Keratinocyte (primary cell): ENCODE data around the gene TIMM10. TPM values are rescaled to one million over a fixed set of nuclear protein-coding genes. Genes with fewer than 3 reads are reported as not detected.

Source experiments
- DNase-seq: peaks from one replicate; pipeline ENCODE4 v3.0.0-alpha.2; 2011; ENCODE audit warnings: low read depth, missing footprints, low spot score
- FAIRE-seq: peaks from 2 replicates; lab custom pipeline; 2011; peaks lifted over from hg19 to GRCh38; lab: Jason Lieb, UNC
- H2AFZ ChIP-seq: 2 replicates; pipeline ENCODE4 v1.6.0; 2012; ENCODE audit warnings: low read length, control low read depth, inconsistent platforms; ENCODE audit not compliant: control insufficient read depth
- H3K27ac ChIP-seq: 2 replicates; pipeline ENCODE4 v1.5.1; 2011; ENCODE audit warnings: low read length; ENCODE audit not compliant: control insufficient read depth, insufficient read depth
- H3K27me3 ChIP-seq: 3 replicates; pipeline ENCODE4 v1.6.0; 2011; ENCODE audit warnings: low read length; ENCODE audit not compliant: control insufficient read depth, insufficient read depth; ENCODE audit errors: extremely low read depth
- H3K36me3 ChIP-seq, 2 experiments: 2 replicates in 1 of 2; 3 replicates in 1 of 2; pipeline ENCODE4 v1.5.1; 2011; ENCODE audit warnings: low read length in 2 of 2, mild to moderate bottlenecking in 1 of 2; ENCODE audit not compliant: control insufficient read depth in 2 of 2, insufficient read depth in 2 of 2; ENCODE audit errors: extremely low read depth in 1 of 2
- H3K4me1 ChIP-seq: 3 replicates; pipeline ENCODE4 v1.5.1; 2011; ENCODE audit warnings: low read length; ENCODE audit not compliant: control insufficient read depth, insufficient read depth; ENCODE audit errors: extremely low read depth
- H3K4me2 ChIP-seq: 3 replicates; pipeline ENCODE4 v1.6.0; 2011; ENCODE audit warnings: low read depth, low read length; ENCODE audit not compliant: control insufficient read depth, insufficient read depth; ENCODE audit errors: extremely low read depth
- H3K4me3 ChIP-seq, 3 experiments: fragments of 200-600 bp in 1 of 3; sonication (generic) in 1 of 3; 2 replicates in 2 of 3; 3 replicates in 1 of 3; pipeline ENCODE4 v1.5.1; 2011 to 2016; ENCODE audit warnings: low read length in 3 of 3, mild to moderate bottlenecking in 3 of 3, control low read depth in 2 of 3, inconsistent platforms in 1 of 3, low read depth in 1 of 3, mixed read lengths in 1 of 3, mixed run types in 1 of 3, moderate library complexity in 1 of 3; ENCODE audit not compliant: control insufficient read depth in 2 of 3, insufficient read depth in 2 of 3; ENCODE audit errors: extremely low read depth in 1 of 3
- H3K79me2 ChIP-seq: 2 replicates; pipeline ENCODE4 v1.6.0; 2012; ENCODE audit warnings: low read length; ENCODE audit not compliant: control insufficient read depth, insufficient read depth
- H3K9ac ChIP-seq: 3 replicates; pipeline ENCODE4 v1.6.0; 2011; ENCODE audit warnings: low read length; ENCODE audit not compliant: control insufficient read depth, insufficient read depth; ENCODE audit errors: extremely low read depth
- H3K9me1 ChIP-seq: 3 replicates; pipeline ENCODE4 v1.6.0; 2011; ENCODE audit warnings: low read length; ENCODE audit not compliant: control insufficient read depth, insufficient read depth; ENCODE audit errors: extremely low read depth
- H3K9me3 ChIP-seq: 2 replicates; pipeline ENCODE4 v1.5.1; 2012; ENCODE audit warnings: low read depth, low read length; ENCODE audit not compliant: control insufficient read depth
- H4K20me1 ChIP-seq: 3 replicates; pipeline ENCODE4 v1.6.0; 2011; ENCODE audit warnings: low read length; ENCODE audit not compliant: control insufficient read depth, insufficient read depth; ENCODE audit errors: extremely low read depth
- EZH2 ChIP-seq: IDR thresholded peaks from one replicate; pipeline ENCODE4 v1.6.1; 2012; ENCODE audit warnings: inconsistent platforms, mild to moderate bottlenecking, low read length, moderate library complexity
- dilution Hi-C: fragments of 300-500 bp; cut with MboI; formaldehyde crosslinking; loops from one replicate; pipeline ENCODE4 v1.7.0; 2020; ENCODE audit warnings: low sequenced_read_pairs; ENCODE audit not compliant: extremely low pct_ligation_motif_present
- polyA plus RNA-seq, 5 experiments: library from polyadenylated mRNA; depleted of rRNA in 3 of 5; stranded (reverse) in 3 of 5; stranded (forward) in 1 of 5; unstranded in 1 of 5; fragments of >200 nt; gene quantifications; 1 replicate in 1 of 5; 2 replicates in 3 of 5; 3 replicates in 1 of 5; pipeline versions ENCODE4 v1.2.1 to v1.2.3, GENCODE V29; 2011 to 2012; ENCODE audit warnings: missing spikeins in 2 of 5, low read depth in 1 of 5, low replicate concordance in 1 of 5
- TF ChIP-seq, protein P1 (sequence below), 3 experiments: IDR thresholded peaks in 1 of 3; conservative IDR thresholded peaks in 1 of 3; optimal IDR thresholded peaks in 1 of 3; 2 replicates in 2 of 3; 3 replicates in 1 of 3; pipeline versions ENCODE3 to v1.5.1; 2011; ENCODE audit warnings: low read length in 3 of 3, mild to moderate bottlenecking in 3 of 3, moderate library complexity in 2 of 3, control low read depth in 1 of 3, inconsistent platforms in 1 of 3; ENCODE audit not compliant: insufficient read depth in 2 of 3; ENCODE audit errors: extremely low read depth in 1 of 3

Gene TIMM10
- polyA plus RNA-seq, 1 donor (not counting 4 experiments of a cell fraction or from before 2014, with no cell fraction given), result 92.2 TPM

DNA sequence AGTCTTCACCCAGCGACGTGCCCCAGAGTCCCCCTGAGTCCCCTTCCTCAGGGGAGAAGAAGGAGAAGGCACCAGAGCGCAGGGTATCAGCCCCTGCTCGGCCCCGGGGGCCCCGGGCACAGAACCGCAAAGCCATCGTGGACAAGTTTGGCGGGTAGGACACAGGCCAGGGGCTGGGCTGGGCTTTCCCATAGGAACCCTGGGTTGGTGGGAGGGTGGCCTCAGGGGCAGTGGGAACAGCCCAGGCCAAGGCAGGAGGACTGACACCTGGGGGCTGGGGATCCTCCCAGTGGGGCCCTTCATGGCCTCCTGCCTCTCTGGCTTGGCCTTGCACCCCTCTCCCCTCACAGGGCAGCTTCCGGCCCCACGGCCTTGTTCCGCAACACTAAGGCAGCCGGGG is 15.3 kb upstream of the TIMM10 start:
- dilution Hi-C loops, result no loop called here
- Histone ChIP-seq H3K27ac (no peak overlapping the region), H4K20me1 (no peaks in the 10 kb centered on the region), H3K9me1 (no peaks in the 10 kb centered on the region), H3K9ac (no peak overlapping the region), H3K36me3 (peaks cover 0 to 13% of the 10 kb centered on the region in 2 experiments), H2AFZ (no peak overlapping the region), H3K9me3 (no peaks in the 10 kb centered on the region), H3K27me3 (peaks cover 4% of the 10 kb centered on the region), H3K79me2 (no peaks in the 10 kb centered on the region), H3K4me3 (no peak overlapping the region), H3K4me1 (peaks cover 9% of the 10 kb centered on the region), H3K4me2 (no peak overlapping the region)
- TF ChIP-seq, protein P1, sequence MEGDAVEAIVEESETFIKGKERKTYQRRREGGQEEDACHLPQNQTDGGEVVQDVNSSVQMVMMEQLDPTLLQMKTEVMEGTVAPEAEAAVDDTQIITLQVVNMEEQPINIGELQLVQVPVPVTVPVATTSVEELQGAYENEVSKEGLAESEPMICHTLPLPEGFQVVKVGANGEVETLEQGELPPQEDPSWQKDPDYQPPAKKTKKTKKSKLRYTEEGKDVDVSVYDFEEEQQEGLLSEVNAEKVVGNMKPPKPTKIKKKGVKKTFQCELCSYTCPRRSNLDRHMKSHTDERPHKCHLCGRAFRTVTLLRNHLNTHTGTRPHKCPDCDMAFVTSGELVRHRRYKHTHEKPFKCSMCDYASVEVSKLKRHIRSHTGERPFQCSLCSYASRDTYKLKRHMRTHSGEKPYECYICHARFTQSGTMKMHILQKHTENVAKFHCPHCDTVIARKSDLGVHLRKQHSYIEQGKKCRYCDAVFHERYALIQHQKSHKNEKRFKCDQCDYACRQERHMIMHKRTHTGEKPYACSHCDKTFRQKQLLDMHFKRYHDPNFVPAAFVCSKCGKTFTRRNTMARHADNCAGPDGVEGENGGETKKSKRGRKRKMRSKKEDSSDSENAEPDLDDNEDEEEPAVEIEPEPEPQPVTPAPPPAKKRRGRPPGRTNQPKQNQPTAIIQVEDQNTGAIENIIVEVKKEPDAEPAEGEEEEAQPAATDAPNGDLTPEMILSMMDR (optimal IDR thresholded peaks at IDR 0.05 in 1 of 3, IDR thresholded peaks at IDR 0.05 in 1 of 3, conservative IDR thresholded peaks at IDR 0.05 in 1 of 3; ENCODE audit: extremely low read depth in 1 of 3, insufficient read depth in 2 of 3, low read length in 3 of 3), result no peak
- no peak for TF ChIP-seq EZH2
- no peak for FAIRE-seq
- DNase-seq, result no peak

DNA sequence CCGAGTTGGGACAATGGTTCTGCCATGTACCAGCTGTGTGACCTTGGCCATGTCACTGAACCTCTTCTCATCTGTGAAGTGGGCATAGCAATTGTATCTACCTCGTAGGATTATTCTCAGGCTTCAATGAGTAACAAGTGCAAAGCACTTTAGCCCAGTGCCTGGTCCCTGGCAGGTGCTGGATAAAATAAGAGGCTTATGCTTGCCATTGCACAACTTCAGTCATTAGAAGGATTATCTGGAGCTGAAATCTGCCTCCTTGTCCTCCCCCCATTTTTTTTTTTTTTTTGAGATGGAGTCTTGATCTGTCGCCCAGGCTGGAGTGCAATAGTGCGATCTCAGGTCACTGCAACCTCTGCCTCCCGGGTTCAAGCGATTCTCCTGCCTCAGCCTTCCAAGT is 14.0 kb upstream of the TIMM10 start:
- Histone ChIP-seq H3K27me3 (peaks cover 4% of the 10 kb centered on the region), H4K20me1 (no peaks in the 10 kb centered on the region), H2AFZ (no peak overlapping the region), H3K4me1 (peaks cover 9% of the 10 kb centered on the region), H3K9me3 (no peaks in the 10 kb centered on the region), H3K27ac (no peak overlapping the region), H3K9me1 (no peaks in the 10 kb centered on the region), H3K9ac (no peak overlapping the region), H3K36me3 (peaks cover 0 to 3% of the 10 kb centered on the region in 2 experiments), H3K4me2 (no peak overlapping the region), H3K4me3 (no peak overlapping the region), H3K79me2 (no peaks in the 10 kb centered on the region)
- dilution Hi-C loops, result no loop called here
- FAIRE-seq (no peak), DNase-seq (no peak)
- TF ChIP-seq, protein P1 (optimal IDR thresholded peaks at IDR 0.05 in 1 of 3, IDR thresholded peaks at IDR 0.05 in 1 of 3, conservative IDR thresholded peaks at IDR 0.05 in 1 of 3; ENCODE audit: extremely low read depth in 1 of 3, insufficient read depth in 2 of 3, low read length in 3 of 3), result no peak
- TF ChIP-seq EZH2, result no peak
